Measurements from ENCODE around the gene MTA1. TPM values are rescaled to one million over a fixed set of nuclear protein-coding genes. Genes with fewer than 3 reads are reported as not detected.

Gene MTA1
- total RNA-seq, 1 donor from 2014 or later: 42.0 TPM

DNA sequence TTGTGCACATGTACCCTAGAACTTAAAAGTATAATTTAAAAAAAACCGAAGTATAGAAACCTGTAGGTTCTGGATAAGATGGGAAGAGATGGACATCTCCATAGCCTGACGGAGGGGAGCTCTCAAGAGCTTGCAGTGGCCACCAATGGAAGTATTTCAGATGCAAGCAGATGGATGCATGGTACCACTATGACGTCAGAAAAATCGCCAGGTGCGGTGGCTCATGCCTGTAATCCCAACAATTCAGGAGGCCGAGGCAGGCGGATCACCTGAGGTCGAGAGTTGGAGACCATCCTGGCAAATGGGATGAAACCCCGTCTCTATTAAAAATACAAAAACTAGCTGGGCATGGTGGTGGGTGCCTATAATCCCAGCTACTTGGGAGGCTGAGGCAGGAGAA lies 17.9 kb upstream of the MTA1 start:
- FAIRE-seq (no peak), DNase-seq (ENCODE audit: low spot score in 2 of 2) (no peak)

DNA sequence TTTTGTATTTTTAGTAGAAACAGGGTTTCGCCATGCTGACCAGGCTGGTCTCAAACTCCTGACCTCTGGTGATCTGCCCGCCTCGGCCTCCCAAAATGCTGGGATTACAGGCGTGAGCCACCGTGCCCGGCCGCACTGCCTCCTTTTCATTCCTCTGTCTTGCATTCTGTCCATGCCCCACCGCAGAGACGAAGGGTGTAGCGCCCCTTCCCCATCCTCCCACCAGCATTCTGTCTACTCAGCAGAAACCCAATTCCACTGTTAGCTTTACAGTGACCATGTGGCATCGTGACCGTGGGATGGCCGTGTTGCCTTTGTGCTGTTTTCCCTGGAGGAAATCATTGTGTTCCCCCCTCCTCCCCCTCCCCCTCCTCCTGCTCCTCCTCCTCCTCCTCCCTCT lies 11.0 kb upstream of the MTA1 start:
- FAIRE-seq (no peak), DNase-seq (ENCODE audit: low spot score in 2 of 2) (no peak)

DNA sequence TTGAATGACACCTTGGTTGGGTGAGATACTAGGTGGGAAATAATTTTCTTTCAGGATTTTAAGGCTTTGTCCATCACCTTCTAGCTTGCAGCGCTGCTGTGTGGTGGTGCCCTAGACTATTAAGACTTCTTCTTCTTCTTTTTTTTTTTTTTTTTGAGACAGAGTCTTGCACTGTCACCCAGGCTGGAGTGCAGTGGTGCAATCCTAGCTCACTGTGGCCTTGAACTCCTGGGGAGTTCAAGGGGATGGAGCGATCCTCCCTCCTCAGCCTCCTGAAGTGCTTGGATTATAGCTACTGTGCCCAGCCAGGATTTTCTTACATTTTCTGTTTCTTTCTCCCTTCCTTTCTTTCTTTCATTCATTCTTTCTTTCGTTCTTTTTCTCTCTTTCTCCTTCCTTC lies 10.3 kb upstream of the MTA1 start:
- DNase-seq (ENCODE audit: low spot score in 2 of 2) (no peak), FAIRE-seq (no peak)

DNA sequence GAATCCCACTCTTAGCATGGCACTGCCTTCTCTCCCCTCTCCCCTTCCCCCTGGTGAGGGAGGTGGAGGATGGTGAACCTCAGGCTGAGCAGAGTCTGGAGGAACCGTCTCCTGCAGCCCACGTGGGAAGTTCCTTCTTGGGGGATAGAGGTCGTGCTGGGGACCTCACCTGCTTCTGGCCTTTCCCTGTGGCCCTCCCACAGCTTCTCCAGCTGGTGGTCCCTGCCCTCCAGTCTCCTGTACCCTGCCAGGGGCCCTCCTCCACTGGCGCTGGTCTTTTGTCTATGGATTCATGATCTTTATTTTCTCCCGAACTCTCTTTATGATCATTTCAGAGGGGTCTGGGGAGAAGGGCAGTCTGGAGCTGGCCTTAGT lies 9.0 kb upstream of the MTA1 start:
- no peak for FAIRE-seq

DNA sequence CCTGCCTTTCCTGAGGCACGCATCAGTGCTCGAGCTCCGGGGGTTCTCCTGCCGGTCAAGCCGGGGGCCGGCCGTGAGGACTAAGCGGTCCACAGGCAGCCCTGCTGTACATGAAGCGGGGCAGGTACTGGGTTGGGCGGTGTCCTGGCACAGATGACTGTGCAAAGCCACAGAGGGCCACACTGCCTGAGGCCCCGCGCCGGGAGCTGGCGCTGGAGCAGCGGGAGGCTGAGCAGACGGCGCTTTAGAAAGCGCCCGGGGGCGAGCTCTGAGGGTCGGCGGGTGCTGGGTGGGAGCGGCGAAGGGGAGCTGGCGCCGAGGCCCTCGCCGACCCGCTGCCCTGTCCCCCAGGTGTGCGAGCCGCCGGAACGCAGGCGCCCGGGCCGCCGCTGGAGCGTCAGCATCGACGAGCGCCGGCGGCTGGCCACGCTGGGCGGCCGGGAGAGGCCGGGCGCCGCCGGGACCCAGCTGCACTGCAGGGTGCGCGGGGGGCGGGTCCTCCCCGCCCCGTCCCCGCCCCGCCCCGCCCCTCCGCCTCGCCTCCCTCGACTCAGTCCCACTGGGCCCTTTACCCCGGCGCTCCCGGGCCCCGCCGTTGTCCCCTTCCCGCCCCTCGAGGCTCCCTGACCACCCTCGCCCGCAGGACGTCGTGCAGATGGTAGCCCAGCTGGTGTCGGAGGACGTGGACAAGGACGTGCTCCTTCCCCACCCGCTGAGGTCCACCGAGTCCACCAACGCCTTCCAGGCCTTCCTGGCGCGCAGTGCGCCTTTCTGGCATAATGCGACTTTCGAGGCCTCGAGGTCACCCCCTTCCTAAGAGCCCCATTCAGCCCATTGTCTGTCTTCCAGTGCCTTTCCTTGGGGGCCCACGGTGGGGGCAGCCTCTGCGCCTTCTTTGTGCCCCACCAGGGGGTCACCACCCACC lies 8.3 kb upstream of the MTA1 start:
- no peak for FAIRE-seq
- peak; percentile 84 to 85 for DNase-seq (ENCODE audit: low spot score in 2 of 2)

More for the DNA sequence above, 9.0 kb upstream of the MTA1 start:
- no peak for DNase-seq (ENCODE audit: low spot score in 2 of 2)

DNA sequence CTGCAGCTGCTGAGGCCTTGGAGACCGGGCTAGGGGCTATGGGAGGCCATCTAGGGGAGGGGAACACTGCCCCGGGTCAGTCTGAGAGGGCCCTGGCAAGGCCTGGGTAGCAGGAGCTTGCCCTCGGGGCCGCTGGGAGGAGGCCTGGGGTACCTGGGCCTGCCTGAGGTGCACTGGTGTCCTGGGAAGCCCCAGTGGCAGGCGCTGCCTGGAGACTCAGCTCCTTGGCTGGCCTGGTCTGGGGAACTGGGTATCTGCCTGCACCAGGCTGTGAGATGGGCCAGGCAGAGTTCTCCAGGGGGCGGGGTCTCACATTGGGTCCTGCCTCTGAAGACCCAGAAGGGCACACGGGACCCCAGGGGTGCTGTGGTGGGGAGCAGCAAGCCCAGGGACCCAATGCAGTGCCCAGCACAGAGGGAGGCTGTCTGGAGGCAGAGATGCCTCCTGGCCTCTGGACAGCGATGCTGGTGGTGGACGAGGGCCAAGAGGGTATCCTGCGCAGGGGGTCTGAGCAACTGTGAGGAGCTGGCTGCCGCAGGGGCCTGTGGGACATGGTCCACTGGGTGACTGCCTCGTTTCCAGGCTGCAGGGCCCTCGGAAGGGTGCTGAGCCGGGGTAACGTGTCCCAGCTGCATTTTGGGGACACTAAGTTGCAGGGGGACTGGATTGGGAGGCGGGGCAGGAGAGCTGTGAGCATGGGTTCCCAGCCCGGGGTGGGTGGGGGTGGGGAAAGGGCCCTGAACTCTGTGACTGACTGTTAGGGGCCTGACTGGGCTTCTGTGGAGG lies 7.4 kb upstream of the MTA1 start:
- peak; percentile 18 to 33 for DNase-seq (ENCODE audit: low spot score in 2 of 2)
- no peak for FAIRE-seq

DNA sequence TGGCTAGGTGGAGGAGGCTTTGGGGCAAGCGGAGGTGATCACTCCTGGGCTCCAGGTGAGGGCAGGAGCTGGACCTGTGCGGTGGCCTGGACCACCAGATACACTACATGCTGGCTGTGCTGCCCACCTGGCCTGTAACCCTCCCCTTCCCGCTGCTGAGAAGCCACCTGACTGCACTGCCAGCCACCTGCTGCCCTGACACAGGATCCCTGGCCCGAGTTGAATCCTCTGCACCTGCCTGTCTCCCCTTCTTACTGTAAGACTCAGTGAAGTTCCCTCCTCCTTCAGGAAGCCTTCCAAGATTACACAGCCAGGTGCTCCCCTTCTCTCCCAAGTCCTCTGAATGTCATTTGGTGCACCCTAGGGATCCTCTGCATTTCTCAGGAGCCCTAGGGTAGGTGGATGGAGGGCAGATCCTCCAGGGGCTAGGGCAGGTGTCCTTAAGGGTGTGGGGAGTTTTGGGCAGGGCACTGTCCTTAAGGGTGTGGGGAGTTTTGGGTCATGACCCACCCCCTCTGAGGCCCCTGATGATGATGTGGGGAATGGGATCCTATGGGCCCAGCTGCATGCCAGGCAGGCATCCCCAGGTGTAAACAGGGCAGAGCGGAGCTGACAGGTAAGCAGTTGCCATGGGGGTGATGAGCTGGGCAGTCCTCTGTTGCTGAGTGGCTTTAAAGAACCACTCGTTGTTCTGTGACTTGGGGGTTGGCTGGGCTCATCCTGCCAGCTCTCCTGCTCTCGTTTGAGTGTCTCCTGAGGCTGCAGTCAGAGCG lies 6.7 kb upstream of the MTA1 start:
- DNase-seq (ENCODE audit: low spot score in 2 of 2) (no peak), FAIRE-seq (no peak)

DNA sequence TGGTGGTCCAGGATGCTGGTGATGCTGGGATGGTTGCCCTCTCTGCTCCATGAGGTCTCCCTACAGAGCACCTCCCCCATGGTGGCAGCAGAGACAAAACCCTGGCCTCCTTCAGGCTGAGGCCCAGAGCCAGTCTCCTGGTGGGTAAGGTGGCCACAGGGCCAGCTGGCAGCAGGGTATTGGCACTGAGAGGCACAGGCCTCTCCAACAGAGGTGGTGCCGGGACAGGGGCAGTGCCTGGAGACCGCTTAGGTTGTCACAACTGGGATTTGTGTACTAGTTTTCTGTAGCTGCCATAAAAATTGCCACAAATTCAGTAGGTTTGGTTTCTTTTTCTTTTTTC lies 6.1 kb upstream of the MTA1 start:
- peak; percentile 54 to 67 for DNase-seq (ENCODE audit: low spot score in 2 of 2)
- no peak for FAIRE-seq

DNA sequence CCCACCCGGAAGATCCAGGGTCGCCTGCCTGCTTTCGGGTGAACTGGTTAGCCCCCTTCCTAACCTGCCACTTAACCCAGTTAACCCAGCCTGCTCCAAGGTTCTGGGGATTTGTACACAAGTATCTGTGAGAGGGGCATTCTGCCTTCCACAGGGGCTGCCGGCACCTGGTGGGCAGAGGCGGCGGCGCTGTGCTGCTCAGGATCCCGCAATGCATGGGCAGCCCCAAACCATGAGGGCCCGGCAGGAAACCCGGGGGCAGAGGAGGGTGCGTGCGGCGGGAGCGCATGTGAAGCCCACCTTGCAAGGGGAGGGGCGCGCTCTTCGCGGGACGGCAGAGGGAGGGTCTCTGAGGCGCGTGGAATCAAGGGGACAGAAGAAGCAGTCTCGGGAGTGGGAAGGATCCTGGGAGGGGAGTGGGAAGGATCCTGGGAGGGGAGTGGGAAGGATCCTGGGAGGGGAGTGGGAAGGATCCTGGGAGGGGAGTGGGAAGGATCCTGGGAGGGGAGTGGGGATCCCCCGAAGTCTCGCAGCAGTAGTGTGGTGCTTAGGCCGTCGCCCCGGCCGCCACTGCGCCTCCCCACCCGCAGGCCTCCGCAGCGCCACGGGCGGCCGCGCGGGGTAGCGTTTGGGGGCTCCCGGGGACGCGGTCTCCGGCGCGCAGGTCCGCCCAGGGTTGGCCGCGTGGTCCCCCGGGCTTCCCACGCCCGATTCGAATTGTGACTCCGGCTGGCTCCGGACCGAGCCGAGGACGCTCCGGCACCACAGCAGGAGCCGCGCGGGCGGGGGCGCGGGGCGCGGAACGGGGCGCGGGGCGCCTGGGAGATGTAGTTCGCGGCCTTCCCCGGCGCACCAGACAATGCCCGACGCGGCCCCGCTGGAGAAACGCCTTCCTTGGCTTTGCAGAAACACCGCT lies 4.9 kb upstream of the MTA1 start:
- DNase-seq (ENCODE audit: low spot score in 2 of 2) (peak; percentile 84 to 88), FAIRE-seq (no peak)

DNA sequence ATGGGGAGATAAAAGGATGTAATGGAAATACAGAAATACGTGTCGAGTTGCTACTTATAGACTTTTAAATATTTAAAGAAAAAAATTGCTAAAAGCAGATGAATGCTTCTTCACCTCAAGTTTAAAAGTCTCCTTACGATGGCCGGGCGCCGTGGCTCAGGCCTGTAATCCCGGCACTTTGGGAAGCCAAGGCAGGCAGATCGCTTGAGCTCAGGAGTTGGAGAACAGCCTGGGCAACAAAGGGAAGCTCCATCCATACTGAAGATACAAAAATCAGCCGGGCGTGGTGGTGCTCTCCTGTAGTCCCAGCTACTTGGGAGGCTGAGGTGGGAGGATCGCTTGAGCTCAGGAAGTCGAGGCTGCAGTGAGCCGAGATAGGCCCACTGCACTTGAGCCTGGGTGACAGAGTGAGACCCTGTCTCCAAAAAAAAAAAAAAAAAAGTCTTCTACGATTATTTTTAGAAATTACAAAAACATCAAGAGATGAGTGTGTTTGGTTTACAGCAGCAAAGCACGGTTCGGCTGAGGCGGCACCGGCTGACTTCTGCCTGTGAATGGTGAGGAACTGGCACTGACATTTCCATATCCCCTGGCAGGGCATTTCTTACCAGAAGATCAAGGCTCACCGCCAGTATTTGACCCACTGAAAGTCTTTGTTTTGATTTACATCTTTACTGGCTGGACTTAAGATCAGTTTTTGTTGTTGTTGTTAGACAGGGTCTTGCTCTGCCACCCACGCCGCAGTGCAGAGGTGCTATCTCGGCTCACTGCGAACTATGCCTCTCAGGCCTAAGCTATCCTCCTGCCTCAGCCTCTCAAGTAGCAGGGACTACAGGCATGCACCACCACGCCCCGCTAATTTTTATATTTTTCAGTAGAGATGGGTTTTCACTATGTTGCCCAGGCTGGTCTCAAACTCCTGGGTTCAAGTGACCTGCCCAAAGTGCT lies 3.9 kb upstream of the MTA1 start:
- no peak for DNase-seq (ENCODE audit: low spot score in 2 of 2)
- FAIRE-seq: no peak

DNA sequence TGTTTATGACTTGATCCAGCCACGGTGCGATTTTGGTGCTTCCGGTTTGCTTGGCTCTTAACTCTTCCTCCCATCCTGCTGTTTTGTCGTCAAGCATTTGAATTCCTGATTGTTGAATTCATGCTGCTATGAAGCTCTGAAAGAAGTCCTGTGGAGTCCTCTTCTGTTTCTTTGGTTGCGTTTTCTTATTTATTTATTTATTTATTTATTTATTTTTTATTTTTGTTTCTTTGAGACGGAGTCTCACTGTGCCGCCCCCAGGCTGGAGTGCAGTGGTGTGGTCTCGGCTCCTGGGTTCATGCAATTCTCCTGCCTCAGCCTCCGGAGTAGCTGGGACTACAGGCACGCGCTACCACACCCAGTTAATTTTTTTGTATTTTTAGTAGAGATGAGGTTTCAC lies 3.0 kb upstream of the MTA1 start:
- FAIRE-seq (no peak), DNase-seq (ENCODE audit: low spot score in 2 of 2) (no peak)

DNA sequence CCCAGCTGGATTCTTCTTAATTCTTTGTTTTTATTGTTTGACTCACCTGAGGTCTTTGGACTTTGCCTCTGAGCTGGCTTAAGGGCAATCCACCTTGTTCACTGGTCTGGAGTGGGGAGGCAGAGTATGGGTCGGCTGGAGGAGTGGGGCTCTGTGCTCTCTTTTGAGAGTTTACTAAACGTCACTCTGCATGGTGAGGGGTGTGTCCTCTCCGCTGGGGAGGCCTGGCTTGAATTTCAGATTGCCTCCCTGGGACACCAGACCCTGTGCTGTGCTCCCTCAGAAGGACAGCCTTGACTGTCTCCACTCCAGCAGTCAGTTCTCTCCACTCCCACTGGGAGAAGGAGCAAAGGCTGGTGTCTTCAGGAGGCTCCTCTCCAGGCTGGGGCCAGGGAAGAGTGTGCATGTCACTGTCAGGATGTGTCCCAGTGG lies 1.9 kb upstream of the MTA1 start:
- DNase-seq (ENCODE audit: low spot score in 2 of 2) (no peak), FAIRE-seq (no peak)

DNA sequence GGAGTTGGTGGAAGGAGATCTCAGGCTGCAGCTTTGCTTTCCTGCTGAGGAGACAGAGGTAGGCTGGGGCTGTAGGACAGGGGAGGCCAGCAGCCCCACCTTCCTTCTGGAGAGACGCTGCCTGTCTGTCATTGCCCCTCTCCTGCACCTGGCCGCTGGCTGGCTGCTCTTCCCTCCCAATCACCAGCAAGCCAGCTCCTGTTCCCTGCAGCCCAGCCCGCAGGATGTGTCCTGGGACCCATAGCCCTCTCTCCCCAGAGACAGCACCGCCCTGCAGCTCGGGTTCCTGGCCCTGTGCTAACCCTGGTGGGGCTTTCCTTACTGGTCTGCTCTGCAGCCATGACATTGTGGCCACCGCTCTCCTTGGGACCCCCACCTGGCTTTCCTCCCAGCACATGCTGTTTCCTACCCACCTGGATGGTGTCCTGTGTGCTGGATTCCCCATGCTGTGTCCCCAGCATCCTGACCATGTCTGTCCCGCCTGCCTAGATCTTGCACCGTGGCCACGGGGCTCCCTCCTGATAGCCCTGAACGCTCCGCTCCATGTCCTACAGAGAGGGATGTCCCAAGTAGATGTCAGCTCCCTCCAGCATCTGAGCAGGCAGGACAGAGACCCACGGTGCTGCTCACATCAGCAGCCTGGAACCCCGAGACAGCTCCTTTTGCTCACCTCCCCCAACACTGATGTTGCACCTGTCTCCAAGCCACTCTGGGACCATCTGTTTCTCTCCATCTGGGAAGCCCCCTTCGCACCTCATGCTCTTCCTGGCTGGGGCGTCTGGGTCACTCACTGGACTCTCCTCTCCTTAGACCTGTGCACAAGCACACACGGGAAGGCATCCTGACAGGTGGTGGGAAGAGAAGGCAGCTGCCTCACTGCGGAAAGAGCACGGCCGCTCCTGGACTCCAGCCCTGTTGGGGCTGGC lies 1.1 kb upstream of the MTA1 start:
- FAIRE-seq (no peak), DNase-seq (ENCODE audit: low spot score in 2 of 2) (peak in 1 of 2 donors; percentile 22)

DNA sequence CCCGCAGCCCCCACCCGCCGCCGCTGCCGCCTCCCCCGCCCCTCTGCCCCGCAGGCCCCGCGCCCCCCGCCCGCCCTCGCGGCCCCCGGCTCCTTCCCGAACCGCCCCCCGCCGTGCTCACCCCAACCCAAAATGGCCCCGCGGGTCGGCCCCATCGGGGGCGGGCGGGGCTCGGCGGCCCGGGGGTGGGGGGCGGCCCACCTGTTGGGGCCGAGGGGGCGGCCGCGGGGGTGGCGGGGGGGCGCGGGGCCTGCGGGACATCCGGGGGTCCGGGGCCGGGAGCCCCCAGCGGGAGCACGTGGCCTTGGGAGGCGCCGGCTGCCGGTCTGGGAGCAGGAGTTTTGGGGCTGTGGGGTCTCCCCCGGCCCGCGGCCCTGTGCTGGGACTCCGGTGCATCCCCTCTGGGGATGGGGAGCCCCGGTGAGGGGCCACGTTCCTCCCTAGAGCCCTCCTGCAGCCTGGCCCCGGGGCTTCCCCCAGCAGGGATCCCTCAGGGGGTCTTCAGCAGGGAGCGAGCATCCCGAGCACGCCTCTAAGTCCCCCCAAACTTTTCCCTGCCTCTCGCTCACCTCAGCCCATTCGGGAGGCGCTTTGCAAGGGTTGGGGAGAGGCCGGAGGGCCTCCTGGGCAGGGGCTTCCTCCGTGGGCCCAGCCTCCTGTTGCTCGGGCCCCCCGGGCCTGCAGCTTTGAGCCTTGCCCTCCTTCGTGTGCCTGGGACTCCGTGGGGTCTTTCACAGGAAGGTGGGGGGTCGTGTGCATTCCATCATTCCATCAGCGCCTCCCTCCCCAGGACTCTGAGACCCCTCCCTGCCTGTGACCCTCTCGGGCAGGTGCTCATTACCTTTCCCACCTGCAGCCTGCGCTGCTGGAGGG lies 710 bp downstream of the MTA1 start:
- no peak for FAIRE-seq
- peak; percentile 49 to 59 for DNase-seq (ENCODE audit: low spot score in 2 of 2)

DNA sequence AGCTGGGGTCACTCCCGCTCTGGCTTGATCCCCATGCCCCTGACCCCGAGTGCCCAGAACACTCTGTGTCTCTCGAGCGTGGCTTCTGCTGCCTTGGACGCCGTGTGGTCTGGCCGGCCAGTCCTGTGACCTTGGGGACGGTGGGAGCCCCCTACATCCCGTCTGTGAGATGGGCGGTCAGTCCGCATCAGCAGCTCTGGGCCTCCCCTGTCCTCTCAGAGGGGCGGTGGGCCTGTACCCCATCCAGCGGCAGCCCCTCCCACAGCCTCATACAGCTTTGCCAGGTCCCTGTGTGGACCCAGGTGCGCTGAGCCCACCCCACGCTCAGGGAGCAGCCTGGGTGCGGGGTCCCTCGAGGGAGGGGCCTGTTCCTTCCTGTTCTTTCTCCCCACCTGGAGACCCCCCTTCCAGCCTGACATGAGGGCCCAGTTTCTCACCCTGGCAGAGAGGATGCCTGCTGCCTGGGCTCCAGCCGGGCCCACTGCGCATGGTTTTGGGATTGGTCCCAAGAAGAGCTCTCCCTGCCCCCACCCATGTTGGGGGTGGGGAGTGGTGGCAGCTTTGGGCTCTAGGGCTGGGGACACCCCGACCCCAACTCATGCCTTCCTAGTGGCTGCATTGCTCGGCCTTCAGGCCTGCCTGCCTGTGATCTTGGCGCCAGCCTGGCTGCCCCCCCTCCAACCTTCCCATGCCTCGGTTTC lies 1.5 kb downstream of the MTA1 start:
- no peak for FAIRE-seq
- peak in 1 of 2 donors; percentile 39 for DNase-seq (ENCODE audit: low spot score in 2 of 2)

Data from frontal cortex (tissue), 4 donors.